Erythroblast (primary cell): ENCODE data around the gene PNO1.

ENCODE experiments used
- GATA1 ChIP-seq: IDR thresholded peaks from 2 replicates; pipeline ENCODE4 v1.6.1; 2011; ENCODE audit warnings: low read depth, mild to moderate bottlenecking, control low read depth, low read length, moderate library complexity
- POLR2A ChIP-seq: IDR thresholded peaks from 2 replicates; pipeline ENCODE4 v1.6.1; 2011; ENCODE audit warnings: mild to moderate bottlenecking, low read length

- no peak for TF ChIP-seq POLR2A
- TF ChIP-seq GATA1 = no peak
Measured at GRCh38 chr2:68118816-68119215, 38.9 kb upstream of the PNO1 start.
